ENCODE measurements around the gene EML4. TPM values are rescaled to one million over a fixed set of nuclear protein-coding genes. Genes with fewer than 3 reads are reported as not detected.

The EML4 gene
- total and polyA plus RNA-seq, 9 of the 15 experiments (the other 6 are each of a cell fraction or from before 2014, with no cell fraction given), result 14.7 to 48.3 (median 36.5) TPM

- TF ChIP-seq, protein P1, sequence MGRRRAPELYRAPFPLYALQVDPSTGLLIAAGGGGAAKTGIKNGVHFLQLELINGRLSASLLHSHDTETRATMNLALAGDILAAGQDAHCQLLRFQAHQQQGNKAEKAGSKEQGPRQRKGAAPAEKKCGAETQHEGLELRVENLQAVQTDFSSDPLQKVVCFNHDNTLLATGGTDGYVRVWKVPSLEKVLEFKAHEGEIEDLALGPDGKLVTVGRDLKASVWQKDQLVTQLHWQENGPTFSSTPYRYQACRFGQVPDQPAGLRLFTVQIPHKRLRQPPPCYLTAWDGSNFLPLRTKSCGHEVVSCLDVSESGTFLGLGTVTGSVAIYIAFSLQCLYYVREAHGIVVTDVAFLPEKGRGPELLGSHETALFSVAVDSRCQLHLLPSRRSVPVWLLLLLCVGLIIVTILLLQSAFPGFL (CRISPR knock-in tag; IDR thresholded peaks at IDR 0.05), result no peak
- TF ChIP-seq HDAC8 (tag; IDR thresholded peaks at IDR 0.05) (no peak), ZNF23 (CRISPR knock-in tag; IDR thresholded peaks at IDR 0.05) (no peak), ZNF280A (IDR thresholded peaks at IDR 0.05; ENCODE audit: low read depth, partially characterized antibody) (no peak), ZFP91 (CRISPR knock-in tag; IDR thresholded peaks at IDR 0.05) (peak; percentile 17; the same call in 1 of the 2 replicates), MTA2 (IDR thresholded peaks at IDR 0.05; ENCODE audit: low read depth) (no peak), POLR2A (conservative IDR thresholded peaks at IDR 0.05) (peak; percentile 84), SAP30 (IDR thresholded peaks at IDR 0.05; ENCODE audit: borderline replicate concordance, insufficient read depth, low read depth, low read length, poor library complexity, severe bottlenecking) (peak; percentile 73), E2F8 (IDR thresholded peaks at IDR 0.05; ENCODE audit: low read depth, partially characterized antibody) (no peak), ZNF184 (CRISPR knock-in tag; IDR thresholded peaks at IDR 0.05) (no peak), ZNF384 (IDR thresholded peaks at IDR 0.05; ENCODE audit: low read depth, low read length) (no peak), SUPT5H (IDR thresholded peaks at IDR 0.05) (peak; percentile 75), MAFG (tag; conservative IDR thresholded peaks at IDR 0.05) (no peak), CCNT2 (IDR thresholded peaks at IDR 0.05; ENCODE audit: borderline replicate concordance, extremely low read depth, insufficient read length, low read depth, low read length) (peak; percentile 47)
- TF ChIP-seq, protein P2, sequence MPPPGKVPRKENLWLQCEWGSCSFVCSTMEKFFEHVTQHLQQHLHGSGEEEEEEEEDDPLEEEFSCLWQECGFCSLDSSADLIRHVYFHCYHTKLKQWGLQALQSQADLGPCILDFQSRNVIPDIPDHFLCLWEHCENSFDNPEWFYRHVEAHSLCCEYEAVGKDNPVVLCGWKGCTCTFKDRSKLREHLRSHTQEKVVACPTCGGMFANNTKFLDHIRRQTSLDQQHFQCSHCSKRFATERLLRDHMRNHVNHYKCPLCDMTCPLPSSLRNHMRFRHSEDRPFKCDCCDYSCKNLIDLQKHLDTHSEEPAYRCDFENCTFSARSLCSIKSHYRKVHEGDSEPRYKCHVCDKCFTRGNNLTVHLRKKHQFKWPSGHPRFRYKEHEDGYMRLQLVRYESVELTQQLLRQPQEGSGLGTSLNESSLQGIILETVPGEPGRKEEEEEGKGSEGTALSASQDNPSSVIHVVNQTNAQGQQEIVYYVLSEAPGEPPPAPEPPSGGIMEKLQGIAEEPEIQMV (tag; conservative IDR thresholded peaks at IDR 0.05; ENCODE audit: low read depth), result no peak
- TF ChIP-seq, protein P3, sequence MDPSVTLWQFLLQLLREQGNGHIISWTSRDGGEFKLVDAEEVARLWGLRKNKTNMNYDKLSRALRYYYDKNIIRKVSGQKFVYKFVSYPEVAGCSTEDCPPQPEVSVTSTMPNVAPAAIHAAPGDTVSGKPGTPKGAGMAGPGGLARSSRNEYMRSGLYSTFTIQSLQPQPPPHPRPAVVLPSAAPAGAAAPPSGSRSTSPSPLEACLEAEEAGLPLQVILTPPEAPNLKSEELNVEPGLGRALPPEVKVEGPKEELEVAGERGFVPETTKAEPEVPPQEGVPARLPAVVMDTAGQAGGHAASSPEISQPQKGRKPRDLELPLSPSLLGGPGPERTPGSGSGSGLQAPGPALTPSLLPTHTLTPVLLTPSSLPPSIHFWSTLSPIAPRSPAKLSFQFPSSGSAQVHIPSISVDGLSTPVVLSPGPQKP (CRISPR knock-in tag; IDR thresholded peaks at IDR 0.05), result no peak
Observed at GRCh38 chr2:42169100-42169873, at the start of gene EML4 (continued).
